Effector memory CD4-positive, alpha-beta T cell (primary cell): ENCODE measurements around the gene NRP2.

Experiments used
- DNase-seq, 3 donors: peaks; one replicate each; pipeline ENCODE4 v3.0.0-alpha.2; 2020
- H3K27ac ChIP-seq: 2 replicates; pipeline ENCODE4 v1.7.0; 2013; ENCODE audit warnings: mild to moderate bottlenecking, low read length, moderate library complexity; ENCODE audit not compliant: insufficient read depth, poor library complexity, severe bottlenecking
- H3K27me3 ChIP-seq: replicated peaks from 2 replicates; pipeline ENCODE4 v1.7.0; 2013; ENCODE audit warnings: mild to moderate bottlenecking, low read length; ENCODE audit not compliant: insufficient read depth, control insufficient read depth, poor library complexity, severe bottlenecking
- H3K36me3 ChIP-seq: 2 replicates; pipeline ENCODE4 v1.7.0; 2013; ENCODE audit warnings: mild to moderate bottlenecking, low read length, moderate library complexity; ENCODE audit not compliant: control insufficient read depth, insufficient read depth
- H3K4me1 ChIP-seq: 2 replicates; pipeline ENCODE4 v1.7.0; 2013; ENCODE audit warnings: low read length, mild to moderate bottlenecking; ENCODE audit not compliant: control insufficient read depth, insufficient read depth, poor library complexity, severe bottlenecking
- H3K4me3 ChIP-seq: 2 replicates; pipeline ENCODE4 v1.7.0; 2013; ENCODE audit warnings: low read length, low read depth, mild to moderate bottlenecking; ENCODE audit not compliant: insufficient read depth, poor library complexity, severe bottlenecking
- H3K9me3 ChIP-seq: 2 replicates; pipeline ENCODE4 v1.7.0; 2013; ENCODE audit warnings: mild to moderate bottlenecking, low read length, moderate library complexity; ENCODE audit not compliant: control insufficient read depth

The NRP2 gene

DNA sequence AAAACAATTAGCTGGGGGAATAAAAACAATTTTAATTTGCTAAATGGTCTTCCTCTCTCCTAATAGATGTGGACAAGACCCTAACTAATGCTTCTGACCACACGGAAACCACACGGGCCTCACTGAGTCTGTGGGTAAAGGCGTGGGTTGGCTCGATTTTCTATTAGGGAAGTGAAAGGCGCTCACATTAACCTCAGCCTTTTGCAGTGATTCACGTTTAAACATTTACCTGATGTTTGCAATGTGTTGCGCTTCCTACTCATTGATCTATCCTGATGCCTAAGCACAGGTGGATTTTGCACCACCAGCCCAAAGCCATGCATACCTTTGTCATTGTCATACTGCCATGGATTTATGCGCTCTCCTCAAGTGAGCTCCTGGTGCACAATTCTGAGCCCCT lies 35.6 kb upstream of the NRP2 start:
- Histone ChIP-seq H3K27ac (no peak overlapping the region), H3K4me1 (no peaks in the 10 kb centered on the region), H3K9me3 (no peaks in the 10 kb centered on the region), H3K4me3 (no peak overlapping the region), H3K36me3 (no peaks in the 10 kb centered on the region), H3K27me3 (no peaks in the 10 kb centered on the region)
- DNase-seq, result no peak

DNA sequence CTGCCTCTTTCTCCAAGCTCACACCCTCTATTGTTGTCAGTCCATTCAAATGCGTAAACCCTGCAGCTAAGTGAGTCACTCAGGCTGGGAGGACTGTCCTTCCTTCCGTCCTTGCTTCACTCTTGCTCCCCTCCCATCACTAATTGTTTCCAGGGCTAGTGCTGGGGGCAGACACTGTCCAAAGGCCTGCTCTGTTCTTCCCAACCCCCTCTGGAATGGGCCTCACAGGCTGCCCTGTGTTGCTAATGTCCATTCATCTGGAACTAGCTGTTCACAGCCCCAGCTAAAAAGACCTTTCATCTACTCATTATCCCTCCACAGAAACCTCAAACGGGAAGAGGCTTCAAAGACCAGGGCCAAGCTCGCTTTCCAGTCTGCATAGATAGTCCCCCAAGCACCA lies 31.9 kb upstream of the NRP2 start:
- no peak overlapping the region for H3K4me3 ChIP-seq
- DNase-seq, result no peak
- H3K27me3 ChIP-seq, result no peaks in the 10 kb centered on the region
- no peaks in the 10 kb centered on the region for H3K9me3 ChIP-seq
- no peaks in the 10 kb centered on the region for H3K4me1 ChIP-seq
- H3K36me3 ChIP-seq, result no peaks in the 10 kb centered on the region
- H3K27ac ChIP-seq, result no peak overlapping the region

GRCh38 chr2:205650931-205651330 lies 31.4 kb upstream of the NRP2 start:
- no peaks in the 10 kb centered on the region for H3K9me3 ChIP-seq
- H3K27me3 ChIP-seq, result no peaks in the 10 kb centered on the region
- DNase-seq, result no peak
- no peaks in the 10 kb centered on the region for H3K4me1 ChIP-seq
- no peak overlapping the region for H3K4me3 ChIP-seq
- no peak overlapping the region for H3K27ac ChIP-seq
- H3K36me3 ChIP-seq, result no peaks in the 10 kb centered on the region

DNA sequence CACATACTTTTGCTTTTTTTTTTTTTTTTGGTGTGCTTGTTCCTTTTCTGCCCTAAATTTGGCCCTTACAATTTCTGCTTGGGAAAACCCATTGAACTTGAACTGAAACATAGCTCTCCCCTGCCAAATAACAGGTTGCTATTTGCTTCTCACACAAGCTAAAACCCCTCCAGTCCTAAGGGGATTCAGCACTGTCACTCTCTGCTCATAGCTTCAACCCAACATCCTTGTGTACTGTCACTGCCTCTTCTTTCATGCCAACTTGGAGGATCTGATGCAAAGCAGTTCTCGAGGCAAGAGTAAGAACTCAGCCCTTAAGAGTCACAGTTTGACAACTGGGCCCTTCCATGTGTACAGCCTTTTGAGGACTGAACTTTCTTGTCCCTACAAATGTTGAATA lies 30.6 kb upstream of the NRP2 start:
- no peaks in the 10 kb centered on the region for H3K36me3 ChIP-seq
- H3K9me3 ChIP-seq, result no peaks in the 10 kb centered on the region
- no peak overlapping the region for H3K27ac ChIP-seq
- H3K4me1 ChIP-seq, result no peaks in the 10 kb centered on the region
- H3K27me3 ChIP-seq, result no peaks in the 10 kb centered on the region
- no peak overlapping the region for H3K4me3 ChIP-seq
- DNase-seq, result no peak

DNA sequence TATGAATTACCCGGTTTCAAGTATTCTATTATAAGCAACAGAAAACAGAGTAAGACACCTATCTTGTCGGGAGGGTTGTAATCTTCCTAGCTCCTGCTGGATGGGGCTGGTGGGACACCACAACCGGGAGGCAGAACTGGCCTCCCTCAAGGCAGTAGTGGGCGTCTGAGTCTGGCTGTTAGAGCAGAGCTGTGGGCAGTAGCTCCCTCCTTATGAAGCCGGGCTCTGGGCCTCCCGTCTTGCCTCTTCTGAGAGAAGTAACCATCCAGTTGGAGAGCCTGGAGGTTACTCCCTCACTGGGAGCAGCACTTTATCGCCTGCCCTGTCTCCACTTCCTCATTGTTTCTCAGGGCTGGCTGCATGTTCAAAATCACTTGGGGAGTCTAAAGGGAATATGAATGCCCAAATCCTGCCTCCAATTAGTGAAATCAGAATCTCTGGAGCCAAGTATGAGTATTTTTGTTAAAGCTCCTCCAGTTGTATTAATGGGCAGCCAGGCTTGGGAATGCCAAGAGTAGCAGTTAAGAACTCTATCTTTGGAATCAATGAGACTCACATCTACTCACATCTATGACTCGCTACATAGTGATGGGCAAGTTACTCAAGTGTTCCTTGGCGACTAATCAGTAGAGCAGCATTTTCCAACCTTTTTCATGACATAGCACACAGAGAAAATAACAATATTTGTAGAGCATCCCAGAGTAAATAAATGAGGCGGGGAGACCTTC lies 27.3 kb upstream of the NRP2 start:
- no peak for DNase-seq

GRCh38 chr2:205655779-205656456 lies 26.4 kb upstream of the NRP2 start:
- H3K9me3 ChIP-seq, result no peaks in the 10 kb centered on the region
- DNase-seq, result no peak
- H3K27ac ChIP-seq, result no peak overlapping the region
- H3K36me3 ChIP-seq, result no peaks in the 10 kb centered on the region
- no peaks in the 10 kb centered on the region for H3K27me3 ChIP-seq
- no peak overlapping the region for H3K4me3 ChIP-seq
- peaks cover 3% of the 10 kb centered on the region for H3K4me1 ChIP-seq

More for the DNA sequence above, 27.3 kb upstream of the NRP2 start:
- H3K9me3 ChIP-seq, result no peaks in the 10 kb centered on the region
- no peak overlapping the region for H3K4me3 ChIP-seq
- no peaks in the 10 kb centered on the region for H3K4me1 ChIP-seq
- H3K27ac ChIP-seq, result no peak overlapping the region
- H3K27me3 ChIP-seq, result no peaks in the 10 kb centered on the region
- H3K36me3 ChIP-seq, result no peaks in the 10 kb centered on the region

DNA sequence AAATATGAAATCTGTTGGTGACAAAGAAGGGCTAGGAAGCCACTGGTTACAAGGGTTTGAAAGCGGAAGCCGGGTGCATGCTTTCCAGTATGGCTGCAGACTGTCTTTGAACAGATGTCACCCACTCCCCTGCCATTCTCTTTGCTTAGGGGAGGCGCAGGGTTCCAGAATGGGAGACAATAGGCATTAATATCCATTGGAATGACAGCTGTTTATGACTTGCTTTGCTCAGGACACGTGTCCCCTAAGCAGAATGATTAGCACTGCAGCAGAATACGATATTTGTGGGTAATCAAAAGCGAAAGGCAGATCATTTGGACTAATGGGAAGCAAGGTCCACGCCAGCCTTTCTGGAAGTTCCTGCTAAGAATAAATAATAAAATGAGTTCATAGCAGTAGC lies 25.8 kb upstream of the NRP2 start:
- Histone ChIP-seq H3K4me3 (no peak overlapping the region), H3K27me3 (no peaks in the 10 kb centered on the region), H3K4me1 (peaks cover 5% of the 10 kb centered on the region), H3K27ac (no peak overlapping the region), H3K36me3 (no peaks in the 10 kb centered on the region), H3K9me3 (no peaks in the 10 kb centered on the region)
- no peak for DNase-seq

- DNase-seq, result no peak
- H3K4me3 ChIP-seq, result no peak overlapping the region
- H3K9me3 ChIP-seq, result no peaks in the 10 kb centered on the region
- H3K27me3 ChIP-seq, result no peaks in the 10 kb centered on the region
- no peak overlapping the region for H3K27ac ChIP-seq
- H3K36me3 ChIP-seq, result no peaks in the 10 kb centered on the region
- H3K4me1 ChIP-seq, result peaks cover 5% of the 10 kb centered on the region
Measured at GRCh38 chr2:205656941-205657340, 25.4 kb upstream of the NRP2 start.

DNA sequence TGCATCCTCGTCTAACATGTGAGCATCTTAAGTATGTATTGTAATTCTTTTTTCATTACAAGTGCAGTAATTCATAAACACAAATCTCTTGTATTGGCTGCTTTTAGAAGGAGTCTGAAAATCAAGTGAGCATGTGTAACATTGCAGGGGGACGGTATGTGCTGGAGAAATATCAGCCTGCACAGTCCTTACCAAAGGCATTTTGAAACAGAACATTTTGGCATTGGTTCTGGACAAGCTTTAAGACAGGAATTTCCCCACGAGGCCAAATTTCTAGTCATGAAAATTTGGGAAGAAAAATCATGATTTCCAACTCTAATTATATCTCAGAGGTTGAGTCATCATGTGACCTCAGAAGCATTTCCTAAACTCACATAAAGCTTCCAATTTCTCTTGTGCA lies 24.7 kb upstream of the NRP2 start:
- H3K27me3 ChIP-seq, result no peaks in the 10 kb centered on the region
- no peaks in the 10 kb centered on the region for H3K9me3 ChIP-seq
- no peak for DNase-seq
- H3K27ac ChIP-seq, result no peak overlapping the region
- H3K4me3 ChIP-seq, result no peak overlapping the region
- H3K36me3 ChIP-seq, result no peaks in the 10 kb centered on the region
- H3K4me1 ChIP-seq, result peaks cover 5% of the 10 kb centered on the region

DNA sequence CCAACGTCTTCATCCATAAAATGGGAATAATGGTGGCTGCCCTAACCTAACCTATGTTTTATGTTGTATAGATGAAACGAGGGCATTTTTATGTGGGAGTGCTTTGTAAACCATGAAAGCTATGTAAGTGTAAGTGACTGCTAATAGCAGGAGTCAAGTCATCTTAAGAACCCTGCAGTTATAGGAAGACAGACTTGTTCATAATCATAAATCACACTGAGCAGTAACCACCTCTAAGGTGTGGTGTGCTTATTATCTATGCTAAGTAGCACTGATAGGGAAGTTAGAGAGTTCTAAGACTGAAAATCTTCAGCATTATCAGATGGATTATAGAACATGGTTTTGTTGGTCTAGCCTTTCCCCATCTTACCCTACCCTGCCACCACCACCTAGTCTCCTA lies 24.2 kb upstream of the NRP2 start:
- Histone ChIP-seq H3K4me1 (peaks cover 5% of the 10 kb centered on the region), H3K9me3 (no peaks in the 10 kb centered on the region), H3K27me3 (no peaks in the 10 kb centered on the region), H3K27ac (no peak overlapping the region), H3K4me3 (no peak overlapping the region), H3K36me3 (no peaks in the 10 kb centered on the region)
- DNase-seq, result no peak
